ENCODE results near the gene PKP3. TPM values are rescaled to one million over a fixed set of nuclear protein-coding genes. Genes with fewer than 3 reads are reported as not detected.
"Not testable (repeated sequence)": the region's sequence is repeated elsewhere in the genome, so short reads cannot be mapped to it uniquely, and the experiment has no call there.

The PKP3 gene
- total RNA-seq, 1 donor from 2014 or later: 23.9 TPM

DNA sequence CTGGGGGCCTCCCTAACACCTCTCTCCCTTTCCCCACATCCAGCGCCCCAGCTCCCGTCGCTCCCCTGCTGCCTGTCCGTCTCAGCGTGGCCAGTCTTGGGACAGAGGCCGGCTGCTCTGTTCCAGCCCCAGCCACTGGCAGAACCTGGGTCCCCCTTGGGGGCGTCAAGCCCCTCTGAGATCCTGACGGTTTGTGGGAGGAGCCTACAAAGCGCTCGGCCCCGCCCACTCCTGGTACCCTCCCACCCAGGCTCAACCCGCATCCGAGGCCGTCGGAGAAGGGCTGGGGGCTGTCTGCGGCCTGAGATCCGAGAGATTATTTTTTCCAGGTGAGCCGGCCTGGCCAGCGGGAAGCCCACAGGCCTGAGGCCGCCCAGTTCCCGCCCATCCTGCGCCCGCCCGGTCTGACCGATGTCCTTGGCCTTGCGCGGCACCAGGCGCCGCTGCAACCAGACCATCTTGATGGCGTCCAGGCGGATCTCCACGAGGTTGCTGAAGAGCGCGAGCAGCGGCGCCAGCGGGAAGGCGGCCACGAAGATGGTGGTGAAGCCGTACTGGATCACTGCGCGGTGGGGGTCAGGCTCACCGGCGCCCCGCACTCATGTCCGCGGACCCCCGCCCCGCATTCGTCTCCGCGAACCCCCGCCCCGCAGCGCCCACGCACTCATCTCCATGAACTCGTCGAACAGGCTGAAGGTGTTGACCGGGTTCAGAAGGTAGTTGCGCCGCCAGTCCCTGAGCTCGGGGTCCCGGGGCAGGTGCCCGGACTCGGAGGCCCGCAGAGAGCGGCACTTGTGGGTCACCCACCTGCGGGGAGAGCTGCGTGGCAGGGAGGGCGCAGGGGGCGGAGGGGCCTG lies 26.3 kb downstream of the PKP3 start:
- DNase-seq (ENCODE audit: low read depth): no peak
- Histone ChIP-seq H3K36me3 (ENCODE audit: control insufficient read depth, insufficient read depth, low read length) (no peaks in the 10 kb centered on the region), H3K4me3 (ENCODE audit: low read depth, low read length) (no peak overlapping the region), H3K27me3 (ENCODE audit: control insufficient read depth, insufficient read depth, low read length) (peaks cover 14% of the 10 kb centered on the region)
- TF ChIP-seq, protein P1, sequence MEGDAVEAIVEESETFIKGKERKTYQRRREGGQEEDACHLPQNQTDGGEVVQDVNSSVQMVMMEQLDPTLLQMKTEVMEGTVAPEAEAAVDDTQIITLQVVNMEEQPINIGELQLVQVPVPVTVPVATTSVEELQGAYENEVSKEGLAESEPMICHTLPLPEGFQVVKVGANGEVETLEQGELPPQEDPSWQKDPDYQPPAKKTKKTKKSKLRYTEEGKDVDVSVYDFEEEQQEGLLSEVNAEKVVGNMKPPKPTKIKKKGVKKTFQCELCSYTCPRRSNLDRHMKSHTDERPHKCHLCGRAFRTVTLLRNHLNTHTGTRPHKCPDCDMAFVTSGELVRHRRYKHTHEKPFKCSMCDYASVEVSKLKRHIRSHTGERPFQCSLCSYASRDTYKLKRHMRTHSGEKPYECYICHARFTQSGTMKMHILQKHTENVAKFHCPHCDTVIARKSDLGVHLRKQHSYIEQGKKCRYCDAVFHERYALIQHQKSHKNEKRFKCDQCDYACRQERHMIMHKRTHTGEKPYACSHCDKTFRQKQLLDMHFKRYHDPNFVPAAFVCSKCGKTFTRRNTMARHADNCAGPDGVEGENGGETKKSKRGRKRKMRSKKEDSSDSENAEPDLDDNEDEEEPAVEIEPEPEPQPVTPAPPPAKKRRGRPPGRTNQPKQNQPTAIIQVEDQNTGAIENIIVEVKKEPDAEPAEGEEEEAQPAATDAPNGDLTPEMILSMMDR (IDR thresholded peaks at IDR 0.05; ENCODE audit: insufficient read depth, low read length, poor library complexity, severe bottlenecking): no peak

DNA sequence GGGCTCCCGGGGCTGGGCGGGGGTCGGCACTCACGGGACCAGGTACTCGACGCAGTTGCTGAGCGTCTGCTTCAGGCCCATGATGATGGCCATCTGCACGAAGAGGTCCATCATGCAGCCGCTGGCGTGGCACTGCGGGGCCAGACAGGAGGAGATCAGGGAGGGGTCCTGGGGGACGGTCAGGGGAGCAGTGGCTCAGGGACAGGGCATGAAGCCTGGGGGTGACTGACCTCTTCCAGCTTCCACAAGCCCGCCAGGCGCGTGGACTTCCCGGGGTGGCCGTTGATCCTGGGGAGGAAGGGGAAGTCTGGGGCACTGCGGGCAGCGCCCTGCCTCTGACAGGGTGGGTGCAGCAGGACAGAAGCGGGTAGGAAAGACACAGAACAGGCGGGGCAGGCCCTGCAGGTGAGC lies 26.9 kb downstream of the PKP3 start:
- TF ChIP-seq, protein P1 (IDR thresholded peaks at IDR 0.05; ENCODE audit: insufficient read depth, low read length, poor library complexity, severe bottlenecking): no peak
- peaks cover 14% of the 10 kb centered on the region for H3K27me3 ChIP-seq (ENCODE audit: control insufficient read depth, insufficient read depth, low read length)
- H3K36me3 ChIP-seq (ENCODE audit: control insufficient read depth, insufficient read depth, low read length): no peaks in the 10 kb centered on the region
- no peak overlapping the region for H3K4me3 ChIP-seq (ENCODE audit: low read depth, low read length)
- DNase-seq (ENCODE audit: low read depth): no peak

DNA sequence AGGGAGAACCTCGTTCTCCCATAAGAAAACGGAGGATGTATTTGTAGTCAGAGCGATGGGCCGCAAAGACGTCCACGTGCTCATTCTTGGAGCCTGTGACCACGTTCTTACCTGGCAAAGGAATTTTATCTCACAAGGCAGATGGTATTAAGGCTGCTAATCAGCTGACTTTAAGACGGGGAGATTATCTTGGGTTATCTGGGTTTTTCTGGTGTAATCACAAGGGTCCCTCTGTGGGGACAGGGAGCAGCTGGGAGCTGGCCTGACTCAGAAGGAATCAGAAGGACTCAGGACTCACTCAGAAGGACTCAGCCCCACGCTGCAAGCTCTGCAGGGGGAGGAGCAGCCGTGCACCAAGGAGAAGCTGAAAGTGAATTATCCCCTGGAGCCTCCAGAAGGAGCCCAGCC lies 28.2 kb downstream of the PKP3 start:
- Histone ChIP-seq H3K36me3 (ENCODE audit: control insufficient read depth, insufficient read depth, low read length) (no peaks in the 10 kb centered on the region), H3K27me3 (ENCODE audit: control insufficient read depth, insufficient read depth, low read length) (peaks cover 13% of the 10 kb centered on the region), H3K4me3 (ENCODE audit: low read depth, low read length) (no peak overlapping the region)
- TF ChIP-seq, protein P1 (IDR thresholded peaks at IDR 0.05; ENCODE audit: insufficient read depth, low read length, poor library complexity, severe bottlenecking): no peak
- DNase-seq (ENCODE audit: low read depth): no peak

DNA sequence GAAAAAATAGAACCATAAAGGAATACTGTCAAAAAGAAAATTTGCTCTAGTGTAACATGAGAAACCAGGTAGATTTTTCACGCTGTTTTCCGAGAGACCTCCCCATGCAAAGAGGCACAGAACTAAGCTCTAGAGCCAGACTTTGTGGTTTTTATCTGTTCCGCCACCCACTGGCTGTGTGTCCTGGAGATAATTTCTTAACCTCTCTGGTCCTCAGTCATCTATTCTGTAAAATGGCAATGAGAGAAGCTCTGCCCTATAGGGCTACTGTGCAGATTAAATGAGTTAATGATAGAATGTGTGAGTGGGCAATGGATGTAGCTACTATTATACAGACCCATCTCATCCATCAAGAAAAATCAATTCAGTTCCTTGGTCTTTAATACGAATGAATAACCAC lies 30.2 kb downstream of the PKP3 start:
- H3K4me3 ChIP-seq (ENCODE audit: low read depth, low read length): no peak overlapping the region
- H3K27me3 ChIP-seq (ENCODE audit: control insufficient read depth, insufficient read depth, low read length): peaks cover 11% of the 10 kb centered on the region
- no peaks in the 10 kb centered on the region for H3K36me3 ChIP-seq (ENCODE audit: control insufficient read depth, insufficient read depth, low read length)
- TF ChIP-seq, protein P1 (IDR thresholded peaks at IDR 0.05; ENCODE audit: insufficient read depth, low read length, poor library complexity, severe bottlenecking): no peak
- no peak for DNase-seq (ENCODE audit: low read depth)

DNA sequence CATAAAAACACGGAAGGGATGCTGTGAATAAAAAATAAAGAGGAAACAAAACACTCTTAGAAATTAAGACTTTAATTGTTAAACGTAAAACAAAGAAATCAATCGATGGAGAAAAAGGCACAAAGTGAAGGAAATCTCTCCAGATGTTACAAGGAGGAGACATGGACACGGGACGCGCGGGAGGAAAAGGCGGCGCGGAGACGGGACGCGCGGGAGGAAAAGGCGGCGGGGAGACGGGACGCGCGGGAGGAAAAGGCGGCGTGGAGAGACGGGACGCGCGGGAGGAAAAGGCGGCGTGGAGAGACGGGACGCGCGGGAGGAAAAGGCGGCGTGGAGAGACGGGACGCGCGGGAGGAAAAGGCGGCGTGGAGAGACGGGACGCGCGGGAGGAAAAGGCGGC lies 30.8 kb downstream of the PKP3 start:
- not testable (repeated sequence) for H3K4me3 ChIP-seq (ENCODE audit: low read depth, low read length); DNase-seq (ENCODE audit: low read depth); H3K36me3 ChIP-seq (ENCODE audit: control insufficient read depth, insufficient read depth, low read length); H3K27me3 ChIP-seq (ENCODE audit: control insufficient read depth, insufficient read depth, low read length)

DNA sequence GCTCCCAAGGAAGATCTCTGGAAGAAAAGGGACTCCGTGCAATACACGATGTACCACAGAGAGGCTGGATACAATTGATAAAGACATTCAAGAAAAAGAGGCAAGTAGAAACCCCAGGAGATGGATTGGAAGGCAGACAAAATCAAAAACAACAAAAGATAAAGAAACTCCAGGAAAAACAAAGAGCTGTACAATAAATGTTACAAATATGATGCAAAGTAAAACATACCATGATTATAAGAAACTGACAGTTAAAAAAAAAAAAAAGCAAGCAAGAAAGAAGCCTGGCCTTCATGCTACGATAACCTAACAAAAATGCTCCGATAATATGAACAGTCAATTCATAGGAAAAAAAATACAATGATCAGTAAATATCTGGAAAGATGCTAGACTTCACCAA lies 31.3 kb downstream of the PKP3 start:
- Histone ChIP-seq H3K36me3 (ENCODE audit: control insufficient read depth, insufficient read depth, low read length) (no peaks in the 10 kb centered on the region), H3K27me3 (ENCODE audit: control insufficient read depth, insufficient read depth, low read length) (peaks cover 6% of the 10 kb centered on the region), H3K4me3 (ENCODE audit: low read depth, low read length) (no peak overlapping the region)
- DNase-seq (ENCODE audit: low read depth): no peak
- TF ChIP-seq, protein P1 (IDR thresholded peaks at IDR 0.05; ENCODE audit: insufficient read depth, low read length, poor library complexity, severe bottlenecking): no peak
